Mesendoderm (in vitro differentiated cells): ENCODE measurements around the gene BICDL1.
"Not testable (repeated sequence)": the region's sequence is repeated elsewhere in the genome, so short reads cannot be mapped to it uniquely, and the experiment has no call there.

Experiments used
- DNase-seq: peaks from one replicate; pipeline ENCODE4 v3.0.0; 2013
- H2AK5ac ChIP-seq: 2 replicates; pipeline ENCODE4 v1.6.1; 2013; ENCODE audit warnings: low read length, inconsistent platforms
- H2BK120ac ChIP-seq: 2 replicates; pipeline ENCODE4 v1.6.1; 2013; ENCODE audit warnings: low read depth, mild to moderate bottlenecking, low read length, moderate library complexity, mixed read lengths
- H2BK15ac ChIP-seq: replicated peaks from 2 replicates; pipeline ENCODE4 v1.6.1; 2013; ENCODE audit warnings: low read depth, mild to moderate bottlenecking, moderate library complexity
- H2BK5ac ChIP-seq: 2 replicates; pipeline ENCODE4 v1.6.1; 2013; ENCODE audit warnings: low read length, inconsistent platforms
- H3K18ac ChIP-seq: 2 replicates; pipeline ENCODE4 v1.6.1; 2013; ENCODE audit warnings: mild to moderate bottlenecking, low read length, mixed read lengths
- H3K23ac ChIP-seq: one replicate; pipeline ENCODE4 v1.6.1; 2013; ENCODE audit warnings: low read length
- H3K27ac ChIP-seq: 2 replicates; pipeline ENCODE4 v1.5.1; 2013; ENCODE audit warnings: low read depth, mild to moderate bottlenecking, inconsistent platforms, low read length, moderate library complexity
- H3K27me3 ChIP-seq: 2 replicates; pipeline ENCODE4 v1.6.1; 2013; ENCODE audit warnings: low read length, control low read depth, mild to moderate bottlenecking, inconsistent platforms; ENCODE audit not compliant: insufficient read depth, poor library complexity
- H3K36me3 ChIP-seq: 2 replicates; pipeline ENCODE4 v1.6.1; 2013; ENCODE audit warnings: low read length, inconsistent platforms; ENCODE audit not compliant: control insufficient read depth, insufficient read depth
- H3K4ac ChIP-seq: one replicate; pipeline ENCODE4 v1.6.1; 2013; ENCODE audit warnings: low read depth, mild to moderate bottlenecking, low read length, moderate library complexity
- H3K4me1 ChIP-seq: 2 replicates; pipeline ENCODE4 v1.6.1; 2013; ENCODE audit warnings: low read depth, low read length, inconsistent platforms; ENCODE audit not compliant: control insufficient read depth
- H3K4me2 ChIP-seq: 2 replicates; pipeline ENCODE4 v1.6.1; 2013; ENCODE audit warnings: low read length
- H3K4me3 ChIP-seq: 2 replicates; pipeline ENCODE4 v1.5.1; 2013; ENCODE audit warnings: mild to moderate bottlenecking, low read length
- H3K56ac ChIP-seq: one replicate; pipeline ENCODE4 v1.6.1; 2013; ENCODE audit warnings: low read length
- H3K79me1 ChIP-seq: 2 replicates; pipeline ENCODE4 v1.6.1; 2013; ENCODE audit warnings: low read length, inconsistent platforms
- H3K79me2 ChIP-seq: 2 replicates; pipeline ENCODE4 v1.6.1; 2013; ENCODE audit warnings: mild to moderate bottlenecking, low read length; ENCODE audit not compliant: control insufficient read depth, insufficient read depth
- H3K9ac ChIP-seq: 2 replicates; pipeline ENCODE4 v1.6.1; 2013; ENCODE audit warnings: low read length, inconsistent platforms
- H4K5ac ChIP-seq: one replicate; pipeline ENCODE4 v1.6.1; 2013; ENCODE audit warnings: low read length
- H4K8ac ChIP-seq: one replicate; pipeline ENCODE4 v1.6.1; 2013; ENCODE audit warnings: low read depth, mild to moderate bottlenecking, control low read depth, low read length, moderate library complexity
- WGBS: extraction: QIAGEN DNeasy Blood & Tissue Kit; methylation state at CpG from one replicate; pipeline ENCODE4 v1.1.7; 2013; ENCODE audit warnings: low lambda C conversion rate, missing lambda C conversion rate; ENCODE audit not compliant: insufficient coverage; ENCODE audit errors: extremely low coverage; 5-methylcytosine and 5-hydroxymethylcytosine counted together

Gene BICDL1

DNA sequence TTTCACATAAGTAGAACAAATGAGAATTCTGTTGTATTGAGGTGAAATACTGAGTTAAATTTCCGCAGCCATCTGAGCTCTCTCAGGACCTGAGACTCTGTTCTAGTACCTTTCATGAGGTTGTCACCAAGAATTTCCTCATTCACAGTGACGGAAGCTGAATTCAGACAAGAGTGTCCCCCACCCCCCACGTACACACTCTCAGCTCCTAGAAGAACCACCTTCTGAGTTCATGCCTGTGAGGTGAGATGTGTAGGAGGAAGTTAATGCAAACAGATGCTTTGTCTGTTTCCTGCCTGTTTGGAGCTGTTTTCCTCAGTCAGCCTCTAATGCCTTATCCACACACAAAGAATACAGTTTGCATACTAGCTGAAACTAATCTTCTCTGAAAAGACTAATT is 18.2 kb downstream of the BICDL1 start:
- Histone ChIP-seq H3K79me1 (no peaks in the 10 kb centered on the region), H3K4me3 (no peak overlapping the region), H3K36me3 (no peaks in the 10 kb centered on the region), H3K56ac (no peak overlapping the region), H3K79me2 (no peaks in the 10 kb centered on the region), H3K9ac (no peak overlapping the region), H3K18ac (peak overlapping the region; percentile 28), H3K4me2 (no peak overlapping the region), H2BK5ac (no peak overlapping the region), H3K4ac (no peak overlapping the region), H3K27ac (no peak overlapping the region), H2AK5ac (no peak overlapping the region), H3K27me3 (no peaks in the 10 kb centered on the region), H3K4me1 (peaks cover 4% of the 10 kb centered on the region), H4K5ac (no peak overlapping the region), H2BK120ac (no peak overlapping the region), H2BK15ac (no peak overlapping the region), H3K23ac (no peak overlapping the region), H4K8ac (peak overlapping the region; percentile 39)
- peak; percentile 49 for DNase-seq
- no CpG with 5 or more reads among the region's 3 CpGs for WGBS

DNA sequence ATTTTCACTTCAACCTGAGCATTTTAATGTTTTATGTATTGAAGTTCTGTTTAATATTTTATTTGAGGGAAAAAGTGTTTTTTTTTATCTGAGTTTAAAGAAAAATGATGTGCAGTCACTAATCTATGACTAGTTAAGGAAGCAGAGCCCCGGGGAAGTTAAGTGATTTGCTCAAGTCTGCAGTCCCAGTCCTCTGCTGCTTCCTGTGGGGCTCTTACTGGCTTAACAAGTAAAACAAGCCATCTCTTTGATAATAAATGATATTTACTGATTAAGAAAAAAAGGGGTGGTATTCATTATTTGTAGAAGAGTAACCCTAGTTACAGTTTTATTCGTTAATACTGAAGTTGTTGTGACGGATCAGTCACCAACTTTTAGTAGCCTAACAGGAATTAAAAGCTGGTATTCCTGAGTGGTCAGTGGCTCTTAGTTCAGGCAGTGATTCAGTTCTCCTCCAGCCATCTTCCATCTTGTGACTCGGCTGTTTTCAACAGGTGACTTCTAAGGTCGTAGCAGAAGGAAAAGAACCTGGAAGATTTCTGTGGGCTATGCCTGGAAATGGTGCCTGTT is 21.7 kb downstream of the BICDL1 start:
- Histone ChIP-seq H3K18ac (no peak overlapping the region), H3K4me1 (peaks cover 4% of the 10 kb centered on the region), H4K5ac (no peak overlapping the region), H3K79me1 (no peaks in the 10 kb centered on the region), H2BK15ac (no peak overlapping the region), H3K27me3 (no peaks in the 10 kb centered on the region), H3K79me2 (no peaks in the 10 kb centered on the region), H3K56ac (no peak overlapping the region), H3K4me3 (no peak overlapping the region), H2BK120ac (no peak overlapping the region), H3K4ac (peak overlapping the region; percentile 36), H3K9ac (no peak overlapping the region), H4K8ac (no peak overlapping the region), H3K27ac (no peak overlapping the region), H3K4me2 (no peak overlapping the region), H3K36me3 (no peaks in the 10 kb centered on the region), H2BK5ac (no peak overlapping the region), H2AK5ac (no peak overlapping the region), H3K23ac (no peak overlapping the region)
- DNase-seq, result peak; percentile 43
- no CpG with 5 or more reads among the region's 5 CpGs for WGBS

DNA sequence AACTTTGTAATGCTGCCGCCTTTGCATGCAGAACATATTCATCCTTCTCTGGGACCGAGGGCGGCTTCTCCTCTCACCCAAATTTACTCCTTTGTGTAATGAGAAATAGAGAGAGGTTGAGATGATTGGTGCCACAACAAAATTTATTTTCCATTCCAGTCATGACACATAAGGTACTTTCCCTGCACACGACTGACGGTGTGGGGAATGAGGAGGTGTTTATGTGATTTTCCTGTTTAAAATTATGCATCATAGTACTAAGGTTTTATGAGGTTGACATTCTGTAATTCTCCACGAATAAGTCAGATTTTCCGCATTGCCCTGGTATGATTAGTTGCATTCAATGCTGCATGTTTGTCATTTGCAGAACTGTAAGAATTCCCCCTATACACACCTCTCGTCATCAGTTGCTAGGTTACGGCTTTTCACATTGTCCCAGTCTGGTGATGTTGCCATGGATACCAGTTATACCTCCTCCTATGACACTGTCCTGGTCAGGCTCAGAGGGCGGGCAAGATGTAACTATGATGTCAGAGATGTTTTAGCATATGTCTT is 23.1 kb downstream of the BICDL1 start:
- no peaks in the 10 kb centered on the region for H3K36me3 ChIP-seq
- no peaks in the 10 kb centered on the region for H3K79me2 ChIP-seq
- no peak overlapping the region for H3K4me2 ChIP-seq
- H2BK120ac ChIP-seq, result no peak overlapping the region
- no peak overlapping the region for H3K23ac ChIP-seq
- peak; percentile 92 for DNase-seq
- H3K27me3 ChIP-seq, result no peaks in the 10 kb centered on the region
- no peak overlapping the region for H3K4ac ChIP-seq
- H3K56ac ChIP-seq, result no peak overlapping the region
- no peak overlapping the region for H2AK5ac ChIP-seq
- no CpG with 5 or more reads among the region's 10 CpGs for WGBS
- no peaks in the 10 kb centered on the region for H3K4me1 ChIP-seq
- no peak overlapping the region for H3K4me3 ChIP-seq
- H3K9ac ChIP-seq, result no peak overlapping the region
- no peak overlapping the region for H2BK5ac ChIP-seq
- no peak overlapping the region for H3K27ac ChIP-seq
- H2BK15ac ChIP-seq, result no peak overlapping the region
- no peak overlapping the region for H4K5ac ChIP-seq
- H3K79me1 ChIP-seq, result no peaks in the 10 kb centered on the region
- no peak overlapping the region for H4K8ac ChIP-seq
- no peak overlapping the region for H3K18ac ChIP-seq

GRCh38 chr12:120013659-120014380 is 24.8 kb downstream of the BICDL1 start:
- Histone ChIP-seq H3K27ac (no peak overlapping the region), H3K4me1 (no peaks in the 10 kb centered on the region), H4K8ac (no peak overlapping the region), H3K79me2 (no peaks in the 10 kb centered on the region), H3K27me3 (no peaks in the 10 kb centered on the region), H3K18ac (no peak overlapping the region), H2BK120ac (no peak overlapping the region), H3K4me2 (no peak overlapping the region), H2AK5ac (no peak overlapping the region), H3K56ac (no peak overlapping the region), H3K4me3 (no peak overlapping the region), H3K36me3 (no peaks in the 10 kb centered on the region), H3K23ac (no peak overlapping the region), H3K9ac (no peak overlapping the region), H3K79me1 (no peaks in the 10 kb centered on the region), H2BK5ac (no peak overlapping the region), H3K4ac (no peak overlapping the region), H2BK15ac (no peak overlapping the region), H4K5ac (no peak overlapping the region)
- DNase-seq, result peak; percentile 18
- no CpG with 5 or more reads among the region's 9 CpGs for WGBS

GRCh38 chr12:120014381-120014735 is 25.3 kb downstream of the BICDL1 start:
- not testable (repeated sequence) for H3K9ac ChIP-seq, H4K8ac ChIP-seq, H3K79me2 ChIP-seq, H2BK15ac ChIP-seq, H2BK5ac ChIP-seq, H3K4ac ChIP-seq, H3K18ac ChIP-seq, H3K23ac ChIP-seq, H3K79me1 ChIP-seq, DNase-seq, H3K4me3 ChIP-seq, H4K5ac ChIP-seq, H2AK5ac ChIP-seq, H3K4me1 ChIP-seq, H3K27ac ChIP-seq, H3K4me2 ChIP-seq, H2BK120ac ChIP-seq, H3K27me3 ChIP-seq, H3K56ac ChIP-seq, H3K36me3 ChIP-seq
- no CpG with 5 or more reads among the region's 11 CpGs for WGBS
